Measurements from ENCODE around the gene ENPP3.

DNA sequence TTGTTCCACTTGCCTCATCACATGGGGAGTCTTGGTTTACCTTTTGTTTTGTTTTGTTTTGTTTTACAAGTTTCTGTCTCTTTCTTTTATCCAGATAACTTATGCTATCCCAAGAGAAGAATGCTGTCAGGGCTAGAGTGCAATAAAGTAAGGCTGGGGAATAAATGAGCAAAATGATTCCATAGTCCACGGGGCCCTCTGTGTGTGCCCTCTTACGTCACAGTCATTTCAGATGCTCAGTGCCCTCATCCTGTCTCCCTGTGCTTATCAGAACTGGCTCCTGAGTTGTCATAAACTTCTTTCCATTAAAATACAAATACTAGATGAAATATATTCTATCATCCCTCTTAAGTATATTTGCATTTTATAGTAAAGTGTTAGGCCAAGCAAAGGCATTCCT, 139.9 kb downstream of the ENPP3 start:
- TF ChIP-seq GTF2F1 (IDR thresholded peaks at IDR 0.05; ENCODE audit: low read length) (no peak), MZF1 (CRISPR knock-in tag; IDR thresholded peaks at IDR 0.05; ENCODE audit: borderline replicate concordance) (no peak), RNF219 (CRISPR knock-in tag; IDR thresholded peaks at IDR 0.05) (no peak), CTCF (CRISPR knock-in tag; IDR thresholded peaks at IDR 0.05) (no peak), ATM (IDR thresholded peaks at IDR 0.05; ENCODE audit: borderline replicate concordance) (no peak)
